HepG2 (cell line): Measurements from ENCODE around the gene LRRN2. TPM values are rescaled to one million over a fixed set of nuclear protein-coding genes. Genes with fewer than 3 reads are reported as not detected.
A peak's percentile ranks its signal among the peaks of the same experiment; 100 is the strongest.

Source experiments
- AGO1 ChIP-seq: fragments of 200-400 bp; formaldehyde crosslinking; IDR thresholded peaks from 2 replicates; pipeline ENCODE4 v1.6.1; 2017; ENCODE audit warnings: mild to moderate bottlenecking, low read depth, low read length, moderate library complexity; ENCODE audit not compliant: poor library complexity, severe bottlenecking
- CBX5 ChIP-seq: sonication (generic); formaldehyde crosslinking; IDR thresholded peaks from 2 replicates; pipeline ENCODE4 v1.4.0; 2020; ENCODE audit warnings: missing genetic modification reagents, borderline replicate concordance
- FOXA3 ChIP-seq: IDR thresholded peaks from 2 replicates; pipeline ENCODE4 v1.6.1; 2016; ENCODE audit warnings: missing genetic modification reagents, missing compliant biosample characterization
- FOXK2 ChIP-seq: fragments of 450-650 bp; IDR thresholded peaks from 2 replicates; pipeline ENCODE4 v1.6.1; 2016
- GATAD1 ChIP-seq: IDR thresholded peaks from 2 replicates; pipeline ENCODE4 v1.6.1; 2016; ENCODE audit warnings: missing genetic modification reagents, missing compliant biosample characterization
- HDAC1 ChIP-seq: sonication (generic); formaldehyde crosslinking; IDR thresholded peaks from 2 replicates; pipeline ENCODE4 v1.5.1; 2020; ENCODE audit warnings: mild to moderate bottlenecking, missing genetic modification reagents
- HINFP ChIP-seq: sonication (generic); formaldehyde crosslinking; IDR thresholded peaks from 2 replicates; pipeline ENCODE4 v1.4.0; 2020; ENCODE audit warnings: low read depth, mild to moderate bottlenecking, missing genetic modification reagents
- IRF2 ChIP-seq: IDR thresholded peaks from 2 replicates; pipeline ENCODE4 v1.6.1; 2018; ENCODE audit warnings: missing genetic modification reagents, missing compliant biosample characterization
- MAFF ChIP-seq: IDR thresholded peaks from 2 replicates; pipeline ENCODE4 v1.6.1; 2011; ENCODE audit warnings: low read depth, low read length, improper control_type of control experiment
- MED8 ChIP-seq: sonication (generic); formaldehyde crosslinking; IDR thresholded peaks from 2 replicates; pipeline ENCODE4 v1.8.1; 2023; ENCODE audit warnings: mild to moderate bottlenecking, missing genetic modification reagents; ENCODE audit not compliant: insufficient replicate concordance
- NCOA2 ChIP-seq: sonication (generic); formaldehyde crosslinking; IDR thresholded peaks from 2 replicates; pipeline ENCODE4 v1.8.0; 2022; ENCODE audit warnings: inconsistent platforms
- NFIC ChIP-seq: IDR thresholded peaks from 2 replicates; pipeline ENCODE4 v1.6.1; 2012; ENCODE audit warnings: mild to moderate bottlenecking, low read length, inconsistent platforms
- POLR2G ChIP-seq: fragments of 200-400 bp; formaldehyde crosslinking; IDR thresholded peaks from 2 replicates; pipeline ENCODE4 v1.6.1; 2018; ENCODE audit warnings: mild to moderate bottlenecking, low read depth, low read length, moderate library complexity
- PRPF4 ChIP-seq: fragments of 200-400 bp; formaldehyde crosslinking; IDR thresholded peaks from 2 replicates; pipeline ENCODE4 v1.6.1; 2016; ENCODE audit warnings: low read length, low read depth; ENCODE audit not compliant: poor library complexity, severe bottlenecking
- RXRB ChIP-seq: IDR thresholded peaks from 2 replicates; pipeline ENCODE4 v1.6.1; 2016; ENCODE audit warnings: borderline replicate concordance, missing genetic modification reagents, missing compliant biosample characterization
- SALL1 ChIP-seq: sonication (generic); formaldehyde crosslinking; IDR thresholded peaks from 2 replicates; pipeline ENCODE4 v1.8.0; 2022; ENCODE audit warnings: mild to moderate bottlenecking, missing genetic modification reagents
- SMAD9 ChIP-seq: sonication (generic); formaldehyde crosslinking; IDR thresholded peaks from 2 replicates; pipeline ENCODE4 v1.5.1; 2020; ENCODE audit warnings: mild to moderate bottlenecking, missing genetic modification reagents
- ZBTB38 ChIP-seq: sonication (generic); formaldehyde crosslinking; IDR thresholded peaks from 2 replicates; pipeline ENCODE4 v1.5.1; 2020; ENCODE audit warnings: mild to moderate bottlenecking, missing genetic modification reagents
- ZFX ChIP-seq: sonication (generic); formaldehyde crosslinking; IDR thresholded peaks from 2 replicates; pipeline ENCODE4 v1.4.0; 2020; ENCODE audit warnings: mild to moderate bottlenecking, low read depth, missing genetic modification reagents, moderate library complexity
- ZNF17 ChIP-seq: sonication (generic); formaldehyde crosslinking; IDR thresholded peaks from 2 replicates; pipeline ENCODE4 v1.5.0; 2020; ENCODE audit warnings: mild to moderate bottlenecking, missing genetic modification reagents
- ZNF614 ChIP-seq: IDR thresholded peaks from 2 replicates; pipeline ENCODE4 v1.6.1; 2018; ENCODE audit warnings: missing biosample characterization, missing genetic modification reagents, inconsistent platforms, borderline replicate concordance
- ZNF670 ChIP-seq: sonication (generic); formaldehyde crosslinking; IDR thresholded peaks from 2 replicates; pipeline ENCODE4 v1.8.0; 2022; ENCODE audit warnings: mild to moderate bottlenecking, missing genetic modification reagents, borderline replicate concordance
- ZNF749 ChIP-seq: sonication (generic); formaldehyde crosslinking; IDR thresholded peaks from 2 replicates; pipeline ENCODE4 v1.8.0; 2022; ENCODE audit warnings: mild to moderate bottlenecking, missing genetic modification reagents, moderate library complexity, borderline replicate concordance
- ZNF782 ChIP-seq: sonication (generic); formaldehyde crosslinking; IDR thresholded peaks from 2 replicates; pipeline ENCODE4 v1.4.0; 2020; ENCODE audit warnings: missing genetic modification reagents, mild to moderate bottlenecking, borderline replicate concordance
- ZSCAN29 ChIP-seq: sonication (generic); formaldehyde crosslinking; conservative IDR thresholded peaks from 2 replicates; pipeline ENCODE4 v1.4.0; 2020; ENCODE audit warnings: mild to moderate bottlenecking, missing genetic modification reagents
- polyA plus RNA-seq, 8 experiments: library from polyadenylated mRNA; depleted of rRNA in 3 of 8; stranded (reverse) in 7 of 8; unstranded in 1 of 8; fragments of >200 nt; fragmentation: Illumina TruSeq in 4 of 8; extraction: Trizol in 4 of 8; gene quantifications; 2 replicates each; pipeline versions ENCODE4 v1.2.1 to v1.2.3, GENCODE V29; 2011 to 2016; ENCODE audit warnings: low read depth in 4 of 8, missing spikeins in 1 of 8, mixed read lengths in 1 of 8; ENCODE audit not compliant: insufficient read depth in 1 of 8
- total RNA-seq, 5 experiments: library from RNA; depleted of rRNA; stranded (reverse); fragments of >200 nt; fragmentation: Illumina TruSeq; extraction: Trizol; gene quantifications; 2 replicates each; pipeline ENCODE4 v1.2.3, GENCODE V29; 2016; ENCODE audit warnings: low read depth in 1 of 5
- TF ChIP-seq, protein P1 (sequence below): sonication (generic); formaldehyde crosslinking; IDR thresholded peaks from 2 replicates; pipeline ENCODE4 v1.9.0; 2022; ENCODE audit warnings: low read depth, missing genetic modification reagents
- TF ChIP-seq, protein P2 (sequence below): sonication (generic); formaldehyde crosslinking; conservative IDR thresholded peaks from 2 replicates; pipeline ENCODE4 v1.4.0; 2020; ENCODE audit warnings: missing genetic modification reagents

LRRN2 gene
- total and polyA plus RNA-seq, 2 of the 13 experiments (the other 11 are each of a cell fraction or from before 2014, with no cell fraction given) = not detected

GRCh38 chr1:204623365-204623893, 62.1 kb downstream of the LRRN2 start (continued):
- TF ChIP-seq ZFX (CRISPR knock-in tag) (0 out of 2 replicates have a peak, but pooled peaks have one; percentile 16), FOXK2 (no peak), HDAC1 (CRISPR knock-in tag) (no peak), NFIC (0 out of 2 replicates have a peak, but pooled peaks have one; percentile 24), ZNF749 (no peak), ZNF614 (CRISPR knock-in tag) (no peak), ZNF17 (CRISPR knock-in tag) (no peak), CBX5 (CRISPR knock-in tag) (no peak), ZNF670 (no peak), SALL1 (0 out of 2 replicates have a peak, but pooled peaks have one; percentile 10), AGO1 (no peak), ZNF782 (CRISPR knock-in tag) (no peak), NCOA2 (CRISPR knock-in tag) (no peak), GATAD1 (CRISPR knock-in tag) (no peak), POLR2G (no peak), HINFP (CRISPR knock-in tag) (no peak), RXRB (CRISPR knock-in tag) (peak; percentile 41; the same call in 1 of the 2 replicates), PRPF4 (no peak), FOXA3 (0 out of 2 replicates have a peak, but pooled peaks have one; percentile 12), ZBTB38 (CRISPR knock-in tag) (no peak), MED8 (CRISPR knock-in tag) (no peak), ZSCAN29 (CRISPR knock-in tag) (no peak), IRF2 (CRISPR knock-in tag) (0 out of 2 replicates have a peak, but pooled peaks have one; percentile 15), MAFF (peak; percentile 54; the same call in 1 of the 2 replicates), SMAD9 (CRISPR knock-in tag) (no peak)
- TF ChIP-seq, protein P1, sequence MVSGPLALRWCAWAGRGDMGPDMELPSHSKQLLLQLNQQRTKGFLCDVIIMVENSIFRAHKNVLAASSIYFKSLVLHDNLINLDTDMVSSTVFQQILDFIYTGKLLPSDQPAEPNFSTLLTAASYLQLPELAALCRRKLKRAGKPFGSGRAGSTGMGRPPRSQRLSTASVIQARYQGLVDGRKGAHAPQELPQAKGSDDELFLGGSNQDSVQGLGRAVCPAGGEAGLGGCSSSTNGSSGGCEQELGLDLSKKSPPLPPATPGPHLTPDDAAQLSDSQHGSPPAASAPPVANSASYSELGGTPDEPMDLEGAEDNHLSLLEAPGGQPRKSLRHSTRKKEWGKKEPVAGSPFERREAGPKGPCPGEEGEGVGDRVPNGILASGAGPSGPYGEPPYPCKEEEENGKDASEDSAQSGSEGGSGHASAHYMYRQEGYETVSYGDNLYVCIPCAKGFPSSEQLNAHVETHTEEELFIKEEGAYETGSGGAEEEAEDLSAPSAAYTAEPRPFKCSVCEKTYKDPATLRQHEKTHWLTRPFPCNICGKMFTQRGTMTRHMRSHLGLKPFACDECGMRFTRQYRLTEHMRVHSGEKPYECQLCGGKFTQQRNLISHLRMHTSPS (CRISPR knock-in tag) = no peak
- TF ChIP-seq, protein P2, sequence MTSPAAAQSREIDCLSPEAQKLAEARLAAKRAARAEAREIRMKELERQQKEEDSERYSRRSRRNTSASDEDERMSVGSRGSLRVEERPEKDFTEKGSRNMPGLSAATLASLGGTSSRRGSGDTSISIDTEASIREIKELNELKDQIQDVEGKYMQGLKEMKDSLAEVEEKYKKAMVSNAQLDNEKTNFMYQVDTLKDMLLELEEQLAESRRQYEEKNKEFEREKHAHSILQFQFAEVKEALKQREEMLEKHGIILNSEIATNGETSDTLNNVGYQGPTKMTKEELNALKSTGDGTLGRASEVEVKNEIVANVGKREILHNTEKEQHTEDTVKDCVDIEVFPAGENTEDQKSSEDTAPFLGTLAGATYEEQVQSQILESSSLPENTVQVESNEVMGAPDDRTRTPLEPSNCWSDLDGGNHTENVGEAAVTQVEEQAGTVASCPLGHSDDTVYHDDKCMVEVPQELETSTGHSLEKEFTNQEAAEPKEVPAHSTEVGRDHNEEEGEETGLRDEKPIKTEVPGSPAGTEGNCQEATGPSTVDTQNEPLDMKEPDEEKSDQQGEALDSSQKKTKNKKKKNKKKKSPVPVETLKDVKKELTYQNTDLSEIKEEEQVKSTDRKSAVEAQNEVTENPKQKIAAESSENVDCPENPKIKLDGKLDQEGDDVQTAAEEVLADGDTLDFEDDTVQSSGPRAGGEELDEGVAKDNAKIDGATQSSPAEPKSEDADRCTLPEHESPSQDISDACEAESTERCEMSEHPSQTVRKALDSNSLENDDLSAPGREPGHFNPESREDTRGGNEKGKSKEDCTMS = no peak
